HG02571 (cell line): ENCODE measurements around the gene SMARCD2.
"Not testable (repeated sequence)": the region's sequence is repeated elsewhere in the genome, so short reads cannot be mapped to it uniquely, and the experiment has no call there.

Experiments used
- ATAC-seq: cut with Tn5 transposase; IDR thresholded peaks from one replicate; pipeline ENCODE4 v1.9.1; 2021; ENCODE audit warnings: mild to moderate bottlenecking, moderate library complexity; ENCODE audit not compliant: unreplicated experiment

Gene SMARCD2

GRCh38 chr17:63816123-63816522, 26.4 kb downstream of the SMARCD2 start:
- ATAC-seq, result no peak

GRCh38 chr17:63809970-63810369, 32.5 kb downstream of the SMARCD2 start:
- no peak for ATAC-seq

GRCh38 chr17:63805591-63805990, 36.9 kb downstream of the SMARCD2 start:
- ATAC-seq, result no peak

- ATAC-seq, result no peak
Measured at GRCh38 chr17:63804328-63804727, 38.2 kb downstream of the SMARCD2 start.

- ATAC-seq, result no peak
Measured at GRCh38 chr17:63800783-63801182, 41.7 kb downstream of the SMARCD2 start.

- ATAC-seq, result no peak
Measured at GRCh38 chr17:63798572-63799106, 43.8 kb downstream of the SMARCD2 start.

GRCh38 chr17:63796375-63796774, 46.1 kb downstream of the SMARCD2 start:
- not testable (repeated sequence) for ATAC-seq

- ATAC-seq, result no peak
Measured at GRCh38 chr17:63792055-63792729, 50.3 kb downstream of the SMARCD2 start.

GRCh38 chr17:63790057-63790456, 52.4 kb downstream of the SMARCD2 start:
- ATAC-seq, result no peak

- ATAC-seq, result no peak
Measured at GRCh38 chr17:63786971-63787711, 55.3 kb downstream of the SMARCD2 start.

GRCh38 chr17:63786117-63786516, 56.4 kb downstream of the SMARCD2 start:
- ATAC-seq, result no peak

- ATAC-seq, result no peak
Measured at GRCh38 chr17:63785556-63785955, 56.9 kb downstream of the SMARCD2 start.

- no peak for ATAC-seq
Measured at GRCh38 chr17:63783522-63783921, 59.0 kb downstream of the SMARCD2 start.
